Sigmoid colon (tissue), 4 donors: Measurements from ENCODE around the gene KIF2C.

Source experiments
- POLR2AphosphoS5 ChIP-seq, 4 donors: sonication (generic); formaldehyde crosslinking; IDR thresholded peaks; one replicate each; pipeline ENCODE4 v1.6.1; 2017; ENCODE audit warnings: antibody characterized with exemption in 4 of 4
- TF ChIP-seq, protein P1 (sequence below), 4 experiments: fragments of 450-650 bp in 3 of 4; fragments of 200-600 bp in 1 of 4; IDR thresholded peaks; one replicate each; pipeline ENCODE4 v1.5.1; 2016 to 2019; ENCODE audit warnings: antibody characterized with exemption in 4 of 4, mild to moderate bottlenecking in 3 of 4, moderate library complexity in 2 of 4

DNA sequence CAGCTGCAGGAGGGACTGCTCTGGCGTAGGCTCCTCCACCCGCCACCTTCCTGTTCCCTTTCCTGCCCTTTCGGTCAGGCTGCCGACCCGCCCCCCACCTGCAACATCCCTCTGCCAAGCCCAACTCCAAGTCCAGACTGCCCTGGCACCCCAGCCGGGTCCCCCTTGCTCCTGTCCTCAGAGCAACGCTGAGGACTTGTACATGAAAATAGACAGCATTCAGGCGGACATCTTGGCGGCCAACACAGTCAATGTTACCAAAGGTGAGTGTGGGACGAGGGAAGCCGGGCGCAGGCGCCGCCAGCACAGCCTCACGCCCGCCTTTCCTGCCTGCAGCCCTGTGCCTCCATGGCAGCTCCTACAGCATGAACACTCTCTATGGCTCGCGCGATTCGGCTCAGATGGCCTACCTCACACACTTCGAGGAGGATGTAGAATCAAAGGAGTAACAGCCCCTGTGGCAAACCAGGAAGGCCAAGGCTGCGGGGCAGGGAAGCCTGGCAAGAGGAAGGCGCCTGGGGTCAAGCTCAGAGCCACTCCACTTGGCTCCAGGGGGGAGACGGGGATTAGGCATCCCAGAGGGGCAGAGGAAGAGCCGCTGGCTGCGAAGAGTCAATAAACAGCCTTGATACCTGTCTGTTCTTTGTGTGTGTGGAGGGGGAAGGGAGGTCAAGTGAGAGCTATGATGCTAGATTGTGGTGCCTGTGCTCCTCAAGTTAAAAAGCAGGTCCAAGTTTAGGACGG lies 14.5 kb upstream of the KIF2C start:
- TF ChIP-seq, protein P1, sequence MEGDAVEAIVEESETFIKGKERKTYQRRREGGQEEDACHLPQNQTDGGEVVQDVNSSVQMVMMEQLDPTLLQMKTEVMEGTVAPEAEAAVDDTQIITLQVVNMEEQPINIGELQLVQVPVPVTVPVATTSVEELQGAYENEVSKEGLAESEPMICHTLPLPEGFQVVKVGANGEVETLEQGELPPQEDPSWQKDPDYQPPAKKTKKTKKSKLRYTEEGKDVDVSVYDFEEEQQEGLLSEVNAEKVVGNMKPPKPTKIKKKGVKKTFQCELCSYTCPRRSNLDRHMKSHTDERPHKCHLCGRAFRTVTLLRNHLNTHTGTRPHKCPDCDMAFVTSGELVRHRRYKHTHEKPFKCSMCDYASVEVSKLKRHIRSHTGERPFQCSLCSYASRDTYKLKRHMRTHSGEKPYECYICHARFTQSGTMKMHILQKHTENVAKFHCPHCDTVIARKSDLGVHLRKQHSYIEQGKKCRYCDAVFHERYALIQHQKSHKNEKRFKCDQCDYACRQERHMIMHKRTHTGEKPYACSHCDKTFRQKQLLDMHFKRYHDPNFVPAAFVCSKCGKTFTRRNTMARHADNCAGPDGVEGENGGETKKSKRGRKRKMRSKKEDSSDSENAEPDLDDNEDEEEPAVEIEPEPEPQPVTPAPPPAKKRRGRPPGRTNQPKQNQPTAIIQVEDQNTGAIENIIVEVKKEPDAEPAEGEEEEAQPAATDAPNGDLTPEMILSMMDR (IDR thresholded peaks at IDR 0.05): no peak
- no peak for TF ChIP-seq POLR2AphosphoS5 (IDR thresholded peaks at IDR 0.05)
